Measurements from ENCODE around the gene BSPH1. TPM values are rescaled to one million over a fixed set of nuclear protein-coding genes. Genes with fewer than 3 reads are reported as not detected.
"Not testable (repeated sequence)": the region's sequence is repeated elsewhere in the genome, so short reads cannot be mapped to it uniquely, and the experiment has no call there.

BSPH1 gene
- total RNA-seq, 1 experiment from 2014 or later, result not detected

GRCh38 chr19:47952132-47952531, 39.8 kb downstream of the BSPH1 start:
- in situ Hi-C loops (cut with HindIII; ENCODE audit: low pct_unique_long_range_greater_than_20kb, low sequenced_read_pairs); DNase-seq (ENCODE audit: low read depth): not testable (repeated sequence)

GRCh38 chr19:47949852-47950521, 42.0 kb downstream of the BSPH1 start:
- DNase-seq (ENCODE audit: low read depth); in situ Hi-C loops (cut with HindIII; ENCODE audit: low pct_unique_long_range_greater_than_20kb, low sequenced_read_pairs): not testable (repeated sequence)

- in situ Hi-C loops (cut with HindIII; ENCODE audit: low pct_unique_long_range_greater_than_20kb, low sequenced_read_pairs); DNase-seq (ENCODE audit: low read depth): not testable (repeated sequence)
Measured at GRCh38 chr19:47928581-47928980, 63.4 kb downstream of the BSPH1 start.

- DNase-seq (ENCODE audit: low read depth); in situ Hi-C loops (cut with HindIII; ENCODE audit: low pct_unique_long_range_greater_than_20kb, low sequenced_read_pairs): not testable (repeated sequence)
Measured at GRCh38 chr19:47920107-47920506, 71.9 kb downstream of the BSPH1 start.

Other genes with a start within 250 kb of the BSPH1 start
- gene NOP53, start 246.6 kb downstream of the BSPH1 start, total RNA-seq (2014; rRNA removed; shearing (Covaris generic); ENCODE audit: low replicate concordance), result 535 and 553 TPM in 2 replicates
- gene SELENOW, start 213.5 kb downstream of the BSPH1 start, total RNA-seq (2014; rRNA removed; shearing (Covaris generic); ENCODE audit: low replicate concordance), result 158 and 233 TPM in 2 replicates
- not detected in 2 replicates for gene TPRX1, start 187.6 kb downstream of the BSPH1 start, total RNA-seq (2014; rRNA removed; shearing (Covaris generic); ENCODE audit: low replicate concordance)
- gene CRX, start 170.2 kb downstream of the BSPH1 start, total RNA-seq (2014; rRNA removed; shearing (Covaris generic); ENCODE audit: low replicate concordance), result not detected in 2 replicates
- not detected in 2 replicates for gene TPRX2, start 132.9 kb downstream of the BSPH1 start, total RNA-seq (2014; rRNA removed; shearing (Covaris generic); ENCODE audit: low replicate concordance)
- not detected in 2 replicates for gene SULT2A1, start 105.9 kb downstream of the BSPH1 start, total RNA-seq (2014; rRNA removed; shearing (Covaris generic); ENCODE audit: low replicate concordance)
- not detected in 2 replicates for gene ELSPBP1, start 2.5 kb upstream of the BSPH1 start, total RNA-seq (2014; rRNA removed; shearing (Covaris generic); ENCODE audit: low replicate concordance)
- gene CABP5, start 51.9 kb upstream of the BSPH1 start, total RNA-seq (2014; rRNA removed; shearing (Covaris generic); ENCODE audit: low replicate concordance), result not detected in 2 replicates
- gene PLA2G4C, start 118.6 kb upstream of the BSPH1 start, total RNA-seq (2014; rRNA removed; shearing (Covaris generic); ENCODE audit: low replicate concordance), result 19.9 and 22.9 TPM in 2 replicates
- gene LIG1, start 178.2 kb upstream of the BSPH1 start, total RNA-seq (2014; rRNA removed; shearing (Covaris generic); ENCODE audit: low replicate concordance), result 131 and 146 TPM in 2 replicates
- gene ZSWIM9, start 178.5 kb upstream of the BSPH1 start, total RNA-seq (2014; rRNA removed; shearing (Covaris generic); ENCODE audit: low replicate concordance), result 0.96 and 7.0 TPM in 2 replicates